ENCODE results near the gene COLQ.
"Not testable (repeated sequence)": the region's sequence is repeated elsewhere in the genome, so short reads cannot be mapped to it uniquely, and the experiment has no call there.

The COLQ gene

GRCh38 chr3:15426579-15427118 lies 94.9 kb downstream of the COLQ start:
- DNase-seq (ENCODE audit: low spot score): no peak

DNA sequence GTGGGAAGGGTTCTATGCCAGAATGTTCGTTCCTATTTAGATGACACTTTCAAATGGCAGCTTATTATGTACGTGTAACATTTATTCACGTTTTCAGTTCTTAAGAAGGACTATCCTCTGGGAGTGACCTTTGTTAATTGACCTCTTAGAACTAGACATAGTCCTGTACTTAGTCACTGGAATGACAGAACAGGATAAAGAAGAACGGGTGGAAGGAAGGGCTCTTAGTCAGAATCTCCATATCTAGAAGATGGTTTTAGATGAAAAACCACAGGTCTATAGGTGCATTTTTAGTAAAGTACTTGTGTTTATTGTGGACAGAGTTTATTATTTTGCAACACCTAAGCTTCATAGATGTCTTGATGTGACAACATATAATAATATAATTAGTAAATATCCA lies 100.6 kb downstream of the COLQ start:
- DNase-seq (ENCODE audit: low spot score): no peak

DNA sequence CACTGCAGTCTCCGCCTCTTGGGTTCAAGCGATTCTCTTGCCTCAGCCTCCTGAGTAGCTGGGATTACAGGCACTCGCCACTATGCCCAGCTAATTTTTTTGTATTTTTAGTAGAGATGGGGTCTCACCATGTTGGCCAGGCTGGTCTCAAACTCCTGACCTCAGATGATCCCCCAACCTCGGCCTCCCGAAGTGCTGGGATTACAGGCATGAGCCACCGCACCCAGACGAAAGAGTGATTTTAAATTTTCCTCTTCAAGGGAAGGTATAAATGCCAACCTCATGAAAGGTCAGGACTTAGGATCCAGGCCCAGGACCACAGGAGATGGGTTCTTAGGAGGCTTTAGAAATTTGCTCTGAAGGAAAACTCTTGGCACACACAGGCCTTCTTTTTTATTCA lies 110.5 kb downstream of the COLQ start:
- not testable (repeated sequence) for DNase-seq (ENCODE audit: low spot score)

- no peak for DNase-seq (ENCODE audit: low spot score)
These were observed 111.7 kb downstream of the COLQ start for GRCh38 chr3:15409774-15410173.

DNA sequence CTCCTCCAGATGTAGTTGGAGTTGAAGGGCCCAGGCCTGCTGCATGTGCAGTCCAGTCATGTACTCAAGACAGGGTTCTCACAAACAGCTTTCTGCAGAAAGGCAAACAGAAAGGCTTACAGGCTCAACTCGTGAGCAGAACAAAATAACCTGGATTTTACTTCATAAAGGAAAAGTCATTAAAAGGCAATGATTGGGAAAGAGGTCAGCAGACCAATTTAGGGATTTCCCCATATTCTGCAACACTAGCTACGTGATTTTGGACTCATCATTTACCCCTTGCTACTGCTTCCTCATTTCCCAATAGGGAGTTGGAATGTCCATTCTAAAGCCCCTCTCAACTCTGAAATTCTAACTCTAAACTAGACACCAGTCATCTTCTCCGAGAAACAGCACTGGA lies 112.3 kb downstream of the COLQ start:
- DNase-seq (ENCODE audit: low spot score): no peak

DNA sequence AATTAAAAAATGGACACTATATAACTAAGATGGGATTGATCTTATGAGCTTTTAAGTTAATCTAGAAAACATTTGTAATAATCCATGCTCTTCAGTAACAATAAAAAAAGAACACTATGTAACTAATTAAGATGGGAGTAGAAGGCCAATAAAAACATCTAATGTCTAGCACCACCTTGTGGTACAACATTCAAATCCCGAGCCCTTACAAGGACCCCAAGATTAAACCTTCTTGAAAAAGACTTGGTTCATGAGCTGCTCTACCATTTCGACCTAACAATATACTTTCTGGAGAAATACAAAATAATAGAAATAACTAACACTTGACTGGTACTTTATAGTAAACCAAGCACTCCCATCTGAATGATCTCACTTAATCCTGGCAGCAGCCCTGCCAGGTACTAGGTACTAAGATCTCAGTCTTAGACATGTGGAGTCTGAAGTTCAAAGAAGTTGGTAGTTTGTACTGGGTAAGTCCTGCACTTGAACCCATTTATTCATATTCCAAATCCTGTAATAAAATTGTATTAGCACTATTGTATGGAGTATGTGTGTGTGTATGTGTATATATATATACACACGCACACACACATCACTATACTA lies 116.0 kb downstream of the COLQ start:
- peak; percentile 62 for DNase-seq (ENCODE audit: low spot score)

DNA sequence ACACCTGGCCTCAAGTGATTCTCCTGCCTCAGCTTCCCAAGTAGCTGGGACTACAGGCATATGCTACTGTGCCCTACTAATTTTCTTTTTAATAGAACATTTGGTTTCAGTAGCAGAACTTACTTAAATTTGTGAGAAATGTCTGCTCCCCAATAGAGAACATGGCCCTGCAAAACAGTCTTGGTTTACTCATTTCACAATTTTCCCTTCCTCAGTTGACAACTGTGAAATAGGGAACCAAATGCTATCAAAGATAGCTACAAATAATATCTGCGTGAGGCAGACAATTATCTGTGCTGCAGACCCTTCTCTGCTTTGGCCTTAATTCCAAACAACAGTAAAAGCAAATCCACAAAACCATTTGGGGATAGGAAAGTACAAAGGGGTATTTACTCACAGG lies 116.7 kb downstream of the COLQ start:
- no peak for DNase-seq (ENCODE audit: low spot score)

DNA sequence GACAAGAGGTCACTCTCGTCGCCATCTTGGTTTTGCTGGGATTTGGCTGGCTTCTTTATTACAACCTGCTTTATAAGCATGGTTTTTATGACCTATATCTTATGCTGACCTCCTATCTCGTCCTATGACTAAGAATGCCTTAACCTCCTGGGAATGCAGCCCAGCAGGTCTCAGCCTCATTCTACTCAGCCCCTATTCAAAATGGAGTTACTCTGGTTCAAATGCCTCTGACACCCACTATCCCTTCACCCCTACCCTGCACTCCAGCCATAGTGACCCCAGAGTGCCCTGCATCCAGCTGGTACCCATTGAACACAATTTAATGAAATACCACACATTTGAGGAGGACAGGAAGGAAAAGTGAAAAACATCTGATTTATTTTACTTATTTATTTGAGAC lies 117.5 kb downstream of the COLQ start:
- DNase-seq (ENCODE audit: low spot score): no peak

DNA sequence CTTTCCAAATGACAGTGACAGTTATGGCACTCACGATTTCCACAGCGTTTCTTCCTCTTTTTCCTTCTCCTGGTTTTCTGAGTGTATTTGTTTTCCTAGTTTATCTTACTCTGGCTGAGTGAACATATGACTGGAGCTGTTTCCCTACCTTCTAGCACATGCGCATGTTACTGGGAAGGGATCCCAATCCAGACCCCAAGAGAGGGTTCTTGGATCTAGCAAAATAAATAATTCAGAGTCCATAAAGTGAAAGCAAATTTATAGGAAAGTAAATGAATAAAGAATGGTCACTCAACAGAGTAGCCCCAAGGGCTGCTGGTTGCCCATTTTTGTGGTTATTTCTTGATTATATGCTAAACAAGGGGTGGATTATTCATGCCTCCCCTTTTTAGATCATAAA lies 118.0 kb downstream of the COLQ start:
- no peak for DNase-seq (ENCODE audit: low spot score)

- no peak for DNase-seq (ENCODE audit: low spot score)
These were observed 119.6 kb downstream of the COLQ start for GRCh38 chr3:15401936-15402335.
